ENCODE results near the gene CANT1. TPM values are rescaled to one million over a fixed set of nuclear protein-coding genes. Genes with fewer than 3 reads are reported as not detected.
A peak's percentile ranks its signal among the peaks of the same experiment; 100 is the strongest.

The CANT1 gene
- total RNA-seq, 1 experiment from 2014 or later, result 97.1 TPM

GRCh38 chr17:78967782-78968362, 41.7 kb downstream of the CANT1 start (continued):
- no peak for TF ChIP-seq TCF7L2 (IDR thresholded peaks at IDR 0.05; ENCODE audit: borderline replicate concordance, extremely low read depth, insufficient read depth, insufficient read length)
- TF ChIP-seq POLR2A (IDR thresholded peaks at IDR 0.05; ENCODE audit: borderline replicate concordance, extremely low read depth, insufficient read depth, insufficient read length), result no peak
- TF ChIP-seq SP1 (IDR thresholded peaks at IDR 0.05; ENCODE audit: low read depth), result no peak
- TF ChIP-seq, protein P1, sequence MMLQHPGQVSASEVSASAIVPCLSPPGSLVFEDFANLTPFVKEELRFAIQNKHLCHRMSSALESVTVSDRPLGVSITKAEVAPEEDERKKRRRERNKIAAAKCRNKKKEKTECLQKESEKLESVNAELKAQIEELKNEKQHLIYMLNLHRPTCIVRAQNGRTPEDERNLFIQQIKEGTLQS (IDR thresholded peaks at IDR 0.05), result no peak

DNA sequence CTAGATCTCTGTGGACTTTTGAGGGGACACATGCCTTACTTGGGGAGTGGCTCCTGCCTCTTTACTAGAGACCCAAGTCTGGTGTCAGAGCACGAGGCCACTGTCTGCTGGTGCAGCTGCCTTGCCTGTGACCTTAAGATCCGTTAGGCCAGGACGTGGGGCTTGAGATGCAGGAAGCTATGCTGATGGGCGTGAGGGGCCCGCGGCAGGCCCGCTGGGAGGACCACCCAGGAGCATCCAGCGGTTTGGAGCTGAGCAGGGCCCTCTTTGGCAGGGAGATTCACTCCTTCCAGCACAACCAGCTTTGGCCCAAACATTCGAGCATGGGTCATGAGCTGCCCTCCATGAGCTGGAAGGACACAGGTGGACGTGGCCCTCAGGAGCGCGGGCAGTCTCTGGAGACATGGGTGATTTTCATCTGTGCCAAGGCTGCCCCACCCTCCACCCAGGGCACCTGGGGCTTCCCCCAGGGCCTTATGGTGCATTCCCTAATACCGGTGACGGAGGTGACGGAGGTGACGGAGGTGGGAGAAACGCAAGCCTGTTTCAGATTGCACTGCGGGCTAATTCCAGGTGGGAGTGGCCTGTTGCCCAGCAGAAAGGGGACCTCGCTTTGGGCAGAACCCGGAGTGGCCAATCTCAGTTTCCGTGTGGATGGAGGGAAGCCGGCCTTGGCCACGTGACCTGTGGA, 42.5 kb downstream of the CANT1 start:
- no TSS peak for BruUV-seq (replicated peaks)
- intact Hi-C loops (cut with micrococcal nuclease), result no loop called here
- peaks cover 11 to 15% of the 10 kb centered on the region in 2 experiments; a peak in 2 of 4 replicates for H3K36me3 ChIP-seq (ENCODE audit: control insufficient read depth in 1 of 2, insufficient read depth in 2 of 2, low read length in 2 of 2)
- TF ChIP-seq EZH2phosphoT487 (IDR thresholded peaks at IDR 0.05; ENCODE audit: borderline replicate concordance), result no peak
- TF ChIP-seq POLR2AphosphoS5 (IDR thresholded peaks at IDR 0.05; ENCODE audit: low read depth, low read length), result peak; percentile 17; the same call in 1 of the 2 replicates
- H3K9me3 ChIP-seq (ENCODE audit: control insufficient read depth in 1 of 2, insufficient read depth in 1 of 2, low read depth in 1 of 2, low read length in 2 of 2), result no peaks in the 10 kb centered on the region
- no peak overlapping the region for H2AFZ ChIP-seq (ENCODE audit: low read depth, low read length, poor library complexity, severe bottlenecking)
- ChIA-PET POLR2A (no interaction called here), RAD21 (ENCODE audit: low non-redundant PET in 1 of 2, low total read pairs in 2 of 2, uncharacterized antibody in 2 of 2, unreplicated experiment in 2 of 2) (no interaction called here), CTCF (interaction anchor here (1.7 to 3.2 kb wide), 2 partner anchors 101 kb away, joined by 7 to 13 read pairs; no protein-coding TSS in a partner anchor)
- no peak overlapping the region for H3K4me2 ChIP-seq (ENCODE audit: low read length)
- H4K20me1 ChIP-seq (ENCODE audit: insufficient read depth), result no peaks in the 10 kb centered on the region
- ATAC-seq, result no peak
- H3K79me2 ChIP-seq (ENCODE audit: insufficient read depth, low read length), result peaks cover 12% of the 10 kb centered on the region; the same call in 1 of the 2 replicates
- no peak overlapping the region for H3K27ac ChIP-seq (ENCODE audit: low read depth, low read length)
- H3K4me3 ChIP-seq (replicated peaks in 1 of 2; ENCODE audit: low read depth in 1 of 2, low read length in 2 of 2), result no peak overlapping the region
- peaks cover 12 to 30% of the 10 kb centered on the region in 2 experiments for H3K4me1 ChIP-seq (ENCODE audit: control insufficient read depth in 1 of 2, insufficient read depth in 2 of 2, low read length in 2 of 2)
- H3K9ac ChIP-seq (ENCODE audit: low read length), result no peak overlapping the region
- no peaks in the 10 kb centered on the region for H3K9me2 ChIP-seq (ENCODE audit: insufficient read depth)
- no peak for DNase-seq (ENCODE audit: low read depth, low spot score)
- H3K27me3 ChIP-seq (ENCODE audit: insufficient read depth, low read length), result no peaks in the 10 kb centered on the region

Measured in HCT116 (cell line).